Stomach (tissue), 9 donors: ENCODE data around the gene PTPN4. TPM values are rescaled to one million over a fixed set of nuclear protein-coding genes. Genes with fewer than 3 reads are reported as not detected.

Experiments
- DNase-seq, 2 donors: peaks; one replicate each; pipeline versions ENCODE4 v3.0.0 to v3.0.0-alpha.2; 2013 to 2019
- H3K27ac ChIP-seq, 5 donors: fragments of 200-600 bp in 4 of 5; sonication (generic) in 4 of 5; one replicate each; pipeline ENCODE4 v1.5.1; 2013 to 2019; ENCODE audit warnings: mild to moderate bottlenecking in 1 of 5, moderate library complexity in 1 of 5
- H3K27me3 ChIP-seq, 3 donors: fragments of 200-600 bp; sonication (generic); one replicate each; pipeline ENCODE4 v1.5.1; 2017 to 2019; ENCODE audit warnings: mixed run types in 1 of 3
- H3K36me3 ChIP-seq, 4 donors: fragments of 200-600 bp; sonication (generic); 1 replicate in 3 of 4; 2 replicates in 1 of 4; pipeline ENCODE4 v1.5.1; 2016 to 2019
- H3K4me1 ChIP-seq, 4 donors: fragments of 200-600 bp; sonication (generic); one replicate each; pipeline ENCODE4 v1.5.1; 2016 to 2019
- H3K4me3 ChIP-seq, 4 donors: fragments of 200-600 bp; sonication (generic) in 3 of 4; one replicate each; pipeline ENCODE4 v1.5.1; 2016 to 2019; ENCODE audit warnings: mild to moderate bottlenecking in 1 of 4
- H3K9me3 ChIP-seq, 4 donors: fragments of 200-600 bp; sonication (generic); one replicate each; pipeline ENCODE4 v1.5.1; 2016 to 2019
- CTCF ChIP-seq, 7 experiments: fragments of 450-650 bp in 4 of 7; fragments of 200-600 bp in 3 of 7; sonication (generic) in 3 of 7; IDR thresholded peaks; one replicate each; pipeline ENCODE4 v1.5.1; 2016 to 2019; ENCODE audit warnings: antibody characterized with exemption in 7 of 7, control low read depth in 2 of 7, mild to moderate bottlenecking in 1 of 7
- EP300 ChIP-seq: sonication (generic); formaldehyde crosslinking; IDR thresholded peaks from one replicate; pipeline ENCODE4 v1.6.1; 2017; ENCODE audit warnings: antibody characterized with exemption
- POLR2A ChIP-seq, 4 donors: fragments of 450-650 bp; IDR thresholded peaks; one replicate each; pipeline ENCODE4 v1.6.1; 2016; ENCODE audit warnings: antibody characterized with exemption in 4 of 4, control low read depth in 2 of 4, mild to moderate bottlenecking in 1 of 4, moderate library complexity in 1 of 4
- POLR2AphosphoS5 ChIP-seq, 3 donors: sonication (generic); formaldehyde crosslinking; IDR thresholded peaks; one replicate each; pipeline ENCODE4 v1.6.1; 2016; ENCODE audit warnings: antibody characterized with exemption in 3 of 3
- WGBS, 5 donors: extraction: QIAGEN DNeasy Blood & Tissue Kit in 3 of 5; methylation state at CpG; one replicate each; pipeline versions ENCODE4 v1.1.5 to v1.1.7; 2013 to 2018; 5-methylcytosine and 5-hydroxymethylcytosine counted together
- intact Hi-C: fragments of 100-400 bp; cut with DNase I; formaldehyde crosslinking; loops from one replicate; pipeline ENCODE4 v1.15.1; 2023; ENCODE audit warnings: low total_unique reads
- polyA plus RNA-seq, 3 donors: library from polyadenylated mRNA; stranded (reverse); fragments of 200-250 nt; gene quantifications; one replicate each; pipeline ENCODE4 v1.2.3, GENCODE V29; 2013
- total RNA-seq, 5 donors: library from RNA; depleted of rRNA; stranded (reverse); fragments of >200 nt; gene quantifications; one replicate each; pipeline versions ENCODE4 v1.1.0 to v1.2.3, GENCODE V29; 2014 to 2016
- donor health status: healthy with polysubstance abuse.
- donor health status: Bipolar disorder and iron deficiency.
- donor health status: healthy.

The PTPN4 gene
- total and polyA plus RNA-seq, 8 donors: 2.9 to 450 (median 18.8) TPM

DNA sequence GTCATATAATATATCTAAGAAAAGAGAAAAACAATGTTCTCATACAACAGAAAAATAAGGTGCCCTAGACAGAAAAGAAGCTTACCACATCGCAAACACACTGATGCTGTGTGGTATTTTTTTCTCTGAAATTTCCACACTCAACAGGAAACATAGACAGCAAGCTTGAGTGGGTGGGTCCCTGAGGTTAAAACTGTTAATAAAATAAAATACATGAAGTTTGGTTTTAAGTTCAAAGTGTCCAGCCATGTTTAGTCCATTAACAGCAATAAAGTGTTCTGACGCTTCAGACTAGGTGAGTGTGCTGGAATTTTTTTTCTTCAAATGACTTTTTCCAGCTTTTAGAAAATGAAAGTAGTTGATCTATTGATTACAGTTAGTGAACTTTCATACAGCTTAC, 169.8 kb downstream of the PTPN4 start:
- intact Hi-C loops: no loop called here
- Histone ChIP-seq H3K4me3 (no peak overlapping the region), H3K9me3 (no peaks in the 10 kb centered on the region), H3K36me3 (peaks cover 0 to 18% (median 14%) of the 10 kb centered on the region in 4 donors), H3K27me3 (no peaks in the 10 kb centered on the region), H3K27ac (no peak overlapping the region), H3K4me1 (no peaks in the 10 kb centered on the region)
- 64 to 82% (median 70%) methylated on average over 2 of the region's 2 CpGs for WGBS, 5 donors
- TF ChIP-seq EP300: no peak
- no peak for TF ChIP-seq CTCF (IDR thresholded peaks at IDR 0.05)
- no peak for TF ChIP-seq POLR2AphosphoS5 (IDR thresholded peaks at IDR 0.05)
- TF ChIP-seq POLR2A (IDR thresholded peaks at IDR 0.05): no peak
- DNase-seq: peak in 1 of 2 donors; percentile 36

- H3K27me3 ChIP-seq: no peaks in the 10 kb centered on the region
- no peak overlapping the region for H3K27ac ChIP-seq
- no peaks in the 10 kb centered on the region for H3K4me1 ChIP-seq
- TF ChIP-seq POLR2A (IDR thresholded peaks at IDR 0.05) (no peak), POLR2AphosphoS5 (IDR thresholded peaks at IDR 0.05) (no peak), EP300 (no peak), CTCF (IDR thresholded peaks at IDR 0.05) (no peak)
- no peaks in the 10 kb centered on the region for H3K9me3 ChIP-seq
- no peak for DNase-seq
- no peak overlapping the region for H3K4me3 ChIP-seq
- H3K36me3 ChIP-seq: peaks cover 0 to 44% (median 36%) of the 10 kb centered on the region in 4 donors
- intact Hi-C loops: no loop called here
- WGBS, 5 donors: 85 to 96% (median 94%) methylated on average over 2 of the region's 2 CpGs
Observed at GRCh38 chr2:119932809-119933208, 173.1 kb downstream of the PTPN4 start.

- no peak for DNase-seq
- Histone ChIP-seq H3K36me3 (peaks cover 0 to 50% (median 39%) of the 10 kb centered on the region in 4 donors), H3K27ac (no peak overlapping the region), H3K4me3 (no peak overlapping the region), H3K9me3 (no peaks in the 10 kb centered on the region), H3K27me3 (no peaks in the 10 kb centered on the region), H3K4me1 (no peaks in the 10 kb centered on the region)
- no peak for TF ChIP-seq CTCF (IDR thresholded peaks at IDR 0.05)
- no peak for TF ChIP-seq POLR2A (IDR thresholded peaks at IDR 0.05)
- no peak for TF ChIP-seq POLR2AphosphoS5 (IDR thresholded peaks at IDR 0.05)
- no peak for TF ChIP-seq EP300
- intact Hi-C loops: no loop called here
Observed at GRCh38 chr2:119934319-119934718, 174.6 kb downstream of the PTPN4 start.

DNA sequence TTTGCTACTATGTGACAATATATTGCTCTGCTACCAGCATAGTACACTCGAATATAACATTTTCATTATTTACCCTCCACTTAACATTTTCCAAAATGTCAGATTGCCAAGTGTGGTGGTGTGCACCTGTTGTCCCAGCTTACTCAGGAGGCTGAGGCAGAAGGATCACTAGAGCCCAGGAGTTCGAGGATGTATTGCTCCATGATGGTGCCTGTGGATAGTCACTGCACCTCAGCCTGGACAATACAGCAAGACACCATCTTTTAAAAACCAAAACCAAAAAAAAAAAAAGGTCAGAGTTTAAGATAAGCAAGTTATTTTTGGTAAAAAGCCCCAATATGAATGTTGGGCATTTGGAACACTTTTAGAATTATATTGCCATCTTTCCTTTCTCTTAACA, 178.0 kb downstream of the PTPN4 start:
- Histone ChIP-seq H3K36me3 (peaks cover 0 to 51% (median 33%) of the 10 kb centered on the region in 4 donors), H3K4me1 (no peaks in the 10 kb centered on the region), H3K9me3 (no peaks in the 10 kb centered on the region), H3K27ac (no peak overlapping the region), H3K27me3 (no peaks in the 10 kb centered on the region), H3K4me3 (no peak overlapping the region)
- intact Hi-C loops: no loop called here
- TF ChIP-seq CTCF (IDR thresholded peaks at IDR 0.05) (no peak), POLR2AphosphoS5 (IDR thresholded peaks at IDR 0.05) (no peak), POLR2A (IDR thresholded peaks at IDR 0.05) (no peak), EP300 (no peak)
- 87 to 94% (median 93%) methylated on average over 2 of the region's 2 CpGs for WGBS, 5 donors
- DNase-seq: no peak
